VCaP (cell line): ENCODE results near the gene GPR25.

Source experiments
- H3K27ac ChIP-seq: fragments of 450-650 bp; 2 replicates; pipeline ENCODE4 v1.5.1; 2017
- TF ChIP-seq, protein P1 (sequence below): fragments of 450-650 bp; conservative IDR thresholded peaks from 2 replicates; pipeline ENCODE4 v1.5.1; 2017; ENCODE audit warnings: mild to moderate bottlenecking, moderate library complexity

The GPR25 gene

DNA sequence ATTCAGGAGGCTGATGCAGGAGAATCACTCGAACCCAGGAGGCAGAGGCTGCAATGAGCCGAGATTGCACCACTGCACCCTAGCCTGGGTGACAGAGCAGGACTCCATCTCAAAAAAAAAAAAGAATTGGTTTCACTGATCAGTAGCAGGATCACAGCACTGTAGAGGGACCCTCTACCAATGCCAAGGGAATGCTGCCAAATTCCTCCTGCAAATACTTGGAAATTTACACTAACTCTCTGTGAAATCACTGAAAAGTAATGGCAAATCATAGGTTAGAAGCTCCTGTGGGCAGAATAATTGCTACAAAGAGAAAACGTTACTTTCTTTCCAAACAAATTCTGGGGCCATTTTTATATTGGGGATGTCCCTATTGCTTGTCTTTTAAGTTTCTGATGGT, 6.7 kb upstream of the GPR25 start:
- no peak overlapping the region for H3K27ac ChIP-seq
- TF ChIP-seq, protein P1, sequence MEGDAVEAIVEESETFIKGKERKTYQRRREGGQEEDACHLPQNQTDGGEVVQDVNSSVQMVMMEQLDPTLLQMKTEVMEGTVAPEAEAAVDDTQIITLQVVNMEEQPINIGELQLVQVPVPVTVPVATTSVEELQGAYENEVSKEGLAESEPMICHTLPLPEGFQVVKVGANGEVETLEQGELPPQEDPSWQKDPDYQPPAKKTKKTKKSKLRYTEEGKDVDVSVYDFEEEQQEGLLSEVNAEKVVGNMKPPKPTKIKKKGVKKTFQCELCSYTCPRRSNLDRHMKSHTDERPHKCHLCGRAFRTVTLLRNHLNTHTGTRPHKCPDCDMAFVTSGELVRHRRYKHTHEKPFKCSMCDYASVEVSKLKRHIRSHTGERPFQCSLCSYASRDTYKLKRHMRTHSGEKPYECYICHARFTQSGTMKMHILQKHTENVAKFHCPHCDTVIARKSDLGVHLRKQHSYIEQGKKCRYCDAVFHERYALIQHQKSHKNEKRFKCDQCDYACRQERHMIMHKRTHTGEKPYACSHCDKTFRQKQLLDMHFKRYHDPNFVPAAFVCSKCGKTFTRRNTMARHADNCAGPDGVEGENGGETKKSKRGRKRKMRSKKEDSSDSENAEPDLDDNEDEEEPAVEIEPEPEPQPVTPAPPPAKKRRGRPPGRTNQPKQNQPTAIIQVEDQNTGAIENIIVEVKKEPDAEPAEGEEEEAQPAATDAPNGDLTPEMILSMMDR: no peak

DNA sequence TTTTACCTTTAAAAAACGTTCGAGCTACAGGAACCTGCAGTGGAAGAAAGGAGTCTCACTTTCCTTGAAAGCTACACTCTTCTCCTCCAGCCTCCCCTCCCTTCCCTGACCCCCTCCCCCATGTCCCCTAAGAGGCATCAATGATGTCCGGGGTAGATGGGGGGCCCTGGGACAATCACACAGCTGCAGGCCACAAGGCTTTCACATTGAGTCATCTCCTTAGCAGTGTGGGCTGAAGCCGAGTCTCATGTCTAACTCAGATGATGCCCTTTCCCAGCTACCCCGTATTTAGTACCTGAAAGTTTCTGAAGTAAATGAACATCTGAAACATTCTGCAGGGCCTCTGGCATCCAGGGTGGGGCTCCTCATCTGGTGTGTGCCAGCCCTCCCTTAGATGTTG, 6.3 kb upstream of the GPR25 start:
- no peak overlapping the region for H3K27ac ChIP-seq
- TF ChIP-seq, protein P1: no peak

DNA sequence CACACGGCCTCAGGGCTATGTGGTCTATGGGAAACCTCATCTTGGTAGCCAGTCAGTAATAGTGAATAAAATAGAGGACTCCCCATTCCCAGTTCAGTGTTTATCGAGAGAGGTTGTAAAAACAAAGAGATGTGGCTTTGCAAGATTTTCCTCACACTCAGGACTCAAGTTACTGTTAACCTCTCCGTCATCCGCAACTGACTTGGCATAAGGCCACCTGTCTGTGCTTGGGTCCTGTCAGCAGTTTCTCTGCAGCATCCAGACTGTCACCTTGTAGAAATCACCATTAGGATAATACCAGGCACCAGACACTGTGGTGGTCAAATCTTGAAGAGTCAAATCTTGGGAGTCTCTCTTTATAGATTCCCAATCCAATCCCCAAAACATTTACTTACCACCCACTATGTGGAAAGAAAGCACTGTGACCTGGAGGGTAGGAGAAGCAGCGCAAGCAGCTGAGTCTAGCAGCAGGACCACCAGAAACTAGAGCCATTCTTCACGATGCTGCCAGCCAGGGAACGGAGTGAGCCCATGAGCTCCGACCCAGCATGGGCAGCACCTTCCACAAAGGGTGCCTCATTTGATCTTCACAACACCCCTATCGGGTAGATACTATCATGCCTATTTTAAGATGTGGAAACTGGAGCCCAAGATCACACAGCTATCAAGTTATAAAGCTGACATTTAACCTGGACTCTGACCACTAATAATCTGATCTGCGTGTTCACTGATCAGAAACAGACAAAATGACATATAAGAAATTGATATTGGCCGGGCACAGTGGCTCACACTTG, 5.6 kb upstream of the GPR25 start:
- H3K27ac ChIP-seq: 0 out of 2 replicates have a peak overlapping the region, but pooled peaks have one; percentile 4
- TF ChIP-seq, protein P1: no peak

DNA sequence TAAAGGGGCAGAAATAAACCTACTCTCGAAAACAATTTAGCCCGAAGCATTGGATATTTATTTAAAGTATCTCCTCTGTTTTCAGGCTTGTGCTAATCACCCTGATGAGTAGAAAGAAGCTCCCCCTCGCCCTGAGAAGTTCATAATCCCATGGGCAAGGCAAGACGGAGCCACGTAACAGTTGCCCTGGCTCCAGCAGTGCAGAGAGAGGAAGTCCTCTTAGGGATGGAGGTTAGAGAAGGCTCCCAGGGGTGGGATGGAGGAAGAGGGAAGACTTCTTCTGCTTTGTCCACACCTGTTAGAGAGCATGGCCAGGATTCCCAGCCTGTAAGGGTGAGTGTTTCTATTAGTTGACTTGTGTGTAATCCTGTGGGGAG, 3.4 kb upstream of the GPR25 start:
- no peak overlapping the region for H3K27ac ChIP-seq
- TF ChIP-seq, protein P1: no peak

DNA sequence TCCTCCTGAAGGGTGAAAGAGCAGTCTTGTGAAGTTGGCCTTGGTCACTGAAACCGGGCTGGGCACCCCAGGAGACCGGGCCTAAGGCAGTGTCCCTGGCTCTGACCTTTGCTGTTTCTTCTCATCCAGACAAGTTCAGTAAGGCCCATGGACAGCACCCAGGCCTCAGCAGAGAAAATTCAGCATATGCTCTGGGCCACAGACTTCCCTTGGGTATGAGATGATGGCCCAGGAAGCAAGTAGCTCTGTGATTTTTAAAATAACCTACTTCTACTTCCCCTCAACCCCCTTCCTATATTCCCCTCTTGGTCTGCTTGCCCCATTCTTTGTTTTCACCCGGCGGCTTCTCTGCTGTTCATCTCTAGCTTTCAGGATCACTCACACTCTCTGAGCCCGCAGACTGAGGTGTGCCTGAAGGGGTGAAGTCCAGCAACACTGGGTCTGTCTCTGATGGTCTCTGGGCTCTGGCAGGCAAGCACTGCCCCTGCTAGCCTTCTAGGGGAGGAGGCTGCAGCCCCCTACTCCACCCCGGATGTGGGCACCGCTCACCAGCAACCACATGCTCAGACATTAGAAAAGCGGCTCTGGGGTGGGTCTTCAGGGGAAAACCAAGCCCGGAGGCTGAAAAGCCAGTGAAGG, 2.9 kb upstream of the GPR25 start:
- no peak overlapping the region for H3K27ac ChIP-seq
- TF ChIP-seq, protein P1: no peak

DNA sequence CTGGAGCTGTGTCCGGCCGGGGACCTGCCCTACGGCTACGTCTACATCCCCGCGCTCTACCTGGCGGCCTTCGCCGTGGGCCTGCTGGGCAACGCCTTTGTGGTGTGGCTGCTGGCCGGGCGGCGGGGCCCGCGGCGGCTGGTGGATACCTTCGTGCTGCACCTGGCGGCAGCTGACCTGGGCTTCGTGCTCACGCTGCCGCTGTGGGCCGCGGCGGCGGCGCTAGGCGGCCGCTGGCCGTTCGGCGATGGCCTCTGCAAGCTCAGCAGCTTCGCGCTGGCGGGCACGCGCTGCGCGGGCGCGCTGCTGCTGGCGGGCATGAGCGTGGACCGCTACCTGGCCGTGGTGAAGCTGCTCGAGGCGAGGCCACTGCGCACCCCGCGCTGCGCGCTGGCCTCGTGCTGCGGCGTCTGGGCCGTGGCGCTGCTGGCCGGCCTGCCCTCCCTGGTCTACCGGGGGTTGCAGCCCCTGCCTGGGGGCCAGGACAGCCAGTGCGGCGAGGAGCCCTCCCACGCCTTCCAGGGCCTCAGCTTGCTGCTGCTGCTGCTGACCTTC, 412 bp downstream of the GPR25 start:
- TF ChIP-seq, protein P1: no peak
- no peak overlapping the region for H3K27ac ChIP-seq

DNA sequence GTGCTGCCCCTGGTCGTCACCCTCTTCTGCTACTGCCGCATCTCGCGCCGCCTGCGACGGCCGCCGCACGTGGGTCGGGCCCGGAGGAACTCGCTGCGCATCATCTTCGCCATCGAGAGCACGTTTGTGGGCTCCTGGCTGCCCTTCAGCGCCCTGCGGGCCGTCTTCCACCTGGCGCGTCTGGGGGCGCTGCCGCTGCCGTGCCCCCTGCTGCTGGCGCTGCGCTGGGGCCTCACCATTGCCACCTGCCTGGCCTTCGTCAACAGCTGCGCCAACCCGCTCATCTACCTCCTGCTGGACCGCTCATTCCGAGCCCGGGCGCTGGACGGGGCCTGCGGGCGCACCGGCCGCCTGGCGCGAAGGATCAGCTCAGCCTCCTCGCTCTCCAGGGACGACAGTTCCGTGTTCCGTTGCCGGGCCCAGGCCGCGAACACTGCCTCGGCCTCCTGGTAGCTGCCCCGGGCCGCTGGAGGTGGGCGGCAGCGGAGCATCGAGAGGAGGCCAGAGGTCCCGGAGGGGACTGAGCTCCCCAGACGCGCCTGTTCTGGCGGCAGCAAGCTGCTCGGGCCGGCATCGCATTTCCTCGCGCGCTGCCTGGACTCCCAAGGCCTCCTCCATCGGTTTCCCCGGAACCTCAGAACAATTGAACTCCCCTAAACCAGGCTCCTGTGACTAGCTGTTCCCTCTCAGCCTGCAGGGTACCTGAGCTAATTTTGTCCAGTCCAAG, 1.1 kb downstream of the GPR25 start:
- H3K27ac ChIP-seq: no peak overlapping the region
- TF ChIP-seq, protein P1: no peak
